IgD-negative memory B cell (primary cell): Measurements from ENCODE around the gene ZNF175. TPM values are rescaled to one million over a fixed set of nuclear protein-coding genes. Genes with fewer than 3 reads are reported as not detected.

Source experiments
- polyA plus RNA-seq: library from polyadenylated mRNA; unstranded; fragments of 300-500 nt; fragmentation: Illumina TruSeq; gene quantifications from one replicate; pipeline ENCODE4 v1.2.3, GENCODE V29; 2021

The ZNF175 gene
- polyA plus RNA-seq, 1 donor from 2014 or later: 4.9 TPM

Other genes with a start within 250 kb of the ZNF175 start
- 1.5 TPM for gene VSIG10L, start 229.1 kb upstream of the ZNF175 start, polyA plus RNA-seq
- 91.4 TPM for gene ETFB, start 204.9 kb upstream of the ZNF175 start, polyA plus RNA-seq
- gene CLDND2, start 202.3 kb upstream of the ZNF175 start, polyA plus RNA-seq: not detected
- gene NKG7, start 198.6 kb upstream of the ZNF175 start, polyA plus RNA-seq: 66.0 TPM
- gene LIM2, start 183.3 kb upstream of the ZNF175 start, polyA plus RNA-seq: 0.24 TPM
- gene C19orf84, start 180.7 kb upstream of the ZNF175 start, polyA plus RNA-seq: not detected
- 83.2 TPM for gene SIGLEC10, start 153.6 kb upstream of the ZNF175 start, polyA plus RNA-seq
- not detected for gene SIGLEC8, start 112.8 kb upstream of the ZNF175 start, polyA plus RNA-seq
- gene CEACAM18, start 92.7 kb upstream of the ZNF175 start, polyA plus RNA-seq: not detected
- 1.1 TPM for gene SIGLEC12, start 69.5 kb upstream of the ZNF175 start, polyA plus RNA-seq
- 27.6 TPM for gene SIGLEC6, start 39.6 kb upstream of the ZNF175 start, polyA plus RNA-seq
- not detected for gene SIGLEC5, start 59.1 kb downstream of the ZNF175 start, polyA plus RNA-seq
- 15.0 TPM for gene SIGLEC14, start 75.5 kb downstream of the ZNF175 start, polyA plus RNA-seq
- gene SPACA6, start 122.0 kb downstream of the ZNF175 start, polyA plus RNA-seq: 2.1 TPM
- not detected for gene HAS1, start 152.7 kb downstream of the ZNF175 start, polyA plus RNA-seq
- 1.5 TPM for gene FPR1, start 180.6 kb downstream of the ZNF175 start, polyA plus RNA-seq
- not detected for gene FPR2, start 189.9 kb downstream of the ZNF175 start, polyA plus RNA-seq
- gene FPR3, start 223.9 kb downstream of the ZNF175 start, polyA plus RNA-seq: not detected